ENCODE measurements around the gene KIAA1671.

The KIAA1671 gene

DNA sequence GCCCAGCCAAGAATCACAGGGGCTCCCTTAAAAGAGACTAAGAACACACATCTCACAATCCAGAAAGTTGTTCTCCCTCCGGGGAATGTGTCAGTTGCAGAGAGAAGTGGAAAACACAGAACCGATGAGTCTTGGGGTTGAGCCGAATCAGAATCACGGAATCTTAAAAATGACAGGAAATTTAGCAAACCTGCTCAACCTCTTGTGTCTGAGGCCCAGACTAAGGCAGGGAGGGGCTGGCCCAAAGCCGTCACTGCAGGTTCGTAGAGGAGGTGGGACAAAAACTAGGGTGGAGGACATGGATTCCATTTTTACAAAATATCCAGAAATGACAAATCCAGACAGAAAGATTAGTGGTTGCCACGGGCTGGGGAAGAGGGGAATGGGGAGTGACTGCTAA, 63.8 kb downstream of the KIAA1671 start:
- no peak for DNase-seq

GRCh38 chr22:25018009-25018408, 65.5 kb downstream of the KIAA1671 start:
- DNase-seq = no peak

DNA sequence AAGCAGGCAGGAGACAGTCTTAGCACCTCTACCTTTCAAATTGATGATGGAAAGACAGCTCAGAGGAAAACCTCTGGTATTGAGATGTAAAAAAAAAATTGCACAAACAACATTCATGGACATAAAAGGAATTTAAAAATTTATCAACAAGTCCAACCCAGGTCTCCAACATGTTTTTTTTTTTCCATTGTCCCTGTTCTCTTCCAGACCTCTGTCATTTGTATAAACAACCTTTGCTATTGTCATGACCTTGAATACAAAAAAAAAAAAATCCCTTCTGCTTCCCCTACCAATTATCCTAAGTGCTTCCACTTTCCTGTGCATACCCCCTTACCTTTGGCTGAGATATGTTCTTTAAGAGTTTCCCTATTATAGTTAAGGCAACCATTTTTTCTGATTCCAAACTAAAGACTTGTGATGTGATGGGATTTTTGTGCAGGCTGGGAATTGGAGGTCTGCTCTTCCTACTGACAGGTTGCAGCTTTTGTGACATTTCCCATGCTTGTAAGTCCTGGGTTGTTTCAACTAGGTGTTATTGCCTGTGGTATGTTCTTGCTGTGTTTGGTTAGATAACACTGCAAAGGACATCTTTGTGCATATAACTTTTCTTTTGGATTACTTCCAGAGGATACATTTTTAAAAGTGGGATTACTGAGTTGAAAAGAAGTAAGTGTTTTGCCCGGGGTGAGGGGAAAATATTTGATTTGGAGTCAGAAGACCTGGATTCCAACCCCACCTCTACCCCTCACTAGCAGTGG, 67.1 kb downstream of the KIAA1671 start:
- DNase-seq = no peak

GRCh38 chr22:25021409-25021808, 68.9 kb downstream of the KIAA1671 start:
- DNase-seq = no peak

DNA sequence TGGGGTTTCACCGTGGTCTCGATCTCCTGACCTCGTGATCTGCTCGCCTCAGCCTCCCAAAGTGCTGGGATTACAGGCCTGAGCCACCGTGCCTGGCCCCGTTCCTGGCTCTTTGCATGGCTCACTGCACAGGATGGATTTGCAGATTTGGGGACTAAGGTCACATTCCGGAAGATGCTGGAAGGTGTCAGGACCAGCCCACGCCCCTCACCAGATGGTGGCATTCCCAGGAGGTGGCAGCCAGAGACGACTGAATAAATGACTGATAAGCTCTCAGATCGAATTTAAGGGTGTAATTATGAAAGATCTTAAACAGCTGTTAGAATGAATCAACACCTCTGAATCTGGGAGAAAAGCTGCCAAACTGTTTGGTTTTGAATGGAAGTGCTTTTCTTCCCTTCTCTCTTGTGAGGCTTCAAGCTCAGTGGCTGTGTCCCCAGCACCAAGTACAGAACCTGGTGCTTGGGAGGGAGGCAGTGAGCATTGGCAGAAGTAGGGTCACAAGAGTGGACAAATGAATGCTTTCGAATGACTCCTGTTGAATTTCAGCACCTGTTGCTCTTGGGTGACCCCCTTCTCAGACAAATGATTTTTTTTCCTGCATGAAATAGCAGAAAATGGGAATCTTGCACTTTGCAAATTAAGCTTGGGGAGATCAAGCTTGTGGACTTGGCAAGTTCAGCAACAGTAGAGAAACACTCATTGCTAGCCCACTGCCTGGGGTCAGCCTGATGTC, 69.6 kb downstream of the KIAA1671 start:
- no peak for DNase-seq

DNA sequence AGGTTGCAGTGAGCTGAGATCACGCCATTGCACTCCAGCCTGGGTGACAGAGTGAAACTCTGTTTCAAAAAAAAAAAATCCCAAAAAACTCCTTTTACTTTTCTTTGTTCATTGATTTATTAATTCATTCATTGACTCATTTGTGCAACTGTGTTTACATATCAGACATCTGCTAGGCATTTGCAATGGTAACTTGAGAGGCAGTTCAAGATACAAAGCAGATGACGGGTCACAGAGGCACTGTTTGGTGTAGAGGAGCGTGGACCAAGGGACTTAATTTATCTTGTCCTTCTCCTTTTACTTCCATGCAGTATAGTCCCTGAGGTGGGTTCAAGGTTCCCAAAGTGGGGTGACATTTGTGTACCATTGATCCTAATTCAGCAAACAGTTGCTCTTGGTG, 71.4 kb downstream of the KIAA1671 start:
- DNase-seq = no peak

DNA sequence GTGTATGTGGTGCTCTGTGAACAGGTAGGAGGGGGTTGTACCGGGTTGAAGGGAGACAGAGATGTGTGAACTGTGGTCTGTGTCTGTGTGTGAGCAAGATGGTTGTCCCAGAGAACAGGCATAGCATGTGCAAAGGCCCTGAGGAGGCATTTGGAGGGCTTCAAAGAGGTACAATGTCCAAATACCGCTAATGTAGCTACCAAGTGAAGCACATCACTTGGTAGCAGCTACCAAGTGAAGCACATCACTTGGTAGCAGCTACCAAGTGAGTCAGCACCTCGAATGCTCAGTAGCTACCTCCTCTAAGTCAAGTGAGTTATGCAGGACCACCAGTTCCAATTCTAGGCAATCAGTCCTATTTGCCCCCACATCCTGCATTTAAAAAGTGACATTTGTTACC, 72.4 kb downstream of the KIAA1671 start:
- DNase-seq = no peak

GRCh38 chr22:25025491-25026400, 73.2 kb downstream of the KIAA1671 start:
- DNase-seq = no peak

- no peak for DNase-seq
Measured at GRCh38 chr22:25027043-25027906, 74.8 kb downstream of the KIAA1671 start.

- DNase-seq = no peak
Measured at GRCh38 chr22:25027959-25028840, 75.7 kb downstream of the KIAA1671 start.

GRCh38 chr22:25028841-25029141, 76.3 kb downstream of the KIAA1671 start:
- no peak for DNase-seq

DNA sequence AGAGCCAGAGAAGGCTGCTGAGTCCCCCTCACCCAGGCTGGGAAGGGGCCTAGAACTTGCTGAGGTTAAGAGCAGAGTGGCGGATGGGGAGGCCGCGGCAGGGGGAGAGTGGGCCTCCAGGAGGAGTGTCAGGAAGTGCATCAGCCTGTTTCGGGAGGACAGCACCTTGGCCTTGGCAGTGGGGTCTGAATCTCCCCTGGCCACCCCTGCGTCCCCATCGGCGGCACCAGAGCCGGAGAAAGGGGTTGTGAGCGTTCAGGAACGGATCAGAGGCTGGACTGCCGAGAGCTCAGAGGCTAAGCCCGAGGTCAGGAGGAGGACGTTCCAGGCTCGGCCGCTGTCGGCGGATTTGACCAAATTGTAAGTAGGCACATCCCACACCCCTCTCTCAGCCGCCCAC, 76.7 kb downstream of the KIAA1671 start:
- DNase-seq = no peak

- DNase-seq = no peak
Measured at GRCh38 chr22:25030636-25031035, 78.1 kb downstream of the KIAA1671 start.

DNA sequence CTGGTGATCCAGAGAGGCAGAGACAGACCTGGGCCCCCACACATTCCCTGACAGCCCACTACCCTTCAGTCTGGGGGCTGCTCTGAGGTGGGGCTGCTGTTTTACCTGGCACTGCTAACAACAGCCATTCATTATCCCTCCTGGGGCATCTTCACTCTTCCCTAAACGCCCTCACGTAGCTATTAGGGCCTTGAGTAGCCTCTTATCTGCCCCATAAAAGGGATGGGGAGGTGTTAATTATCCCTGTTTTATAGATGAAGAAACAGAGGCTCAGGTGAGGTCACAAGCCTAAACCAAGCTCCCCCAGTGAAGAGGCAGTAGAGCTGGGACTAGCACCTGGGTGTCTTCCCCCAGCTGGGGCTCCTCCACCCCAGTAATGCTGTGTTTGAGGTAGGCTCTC, 79.5 kb downstream of the KIAA1671 start:
- DNase-seq = no peak

- no peak for DNase-seq
Measured at GRCh38 chr22:25035715-25036114, 83.2 kb downstream of the KIAA1671 start.

DNA sequence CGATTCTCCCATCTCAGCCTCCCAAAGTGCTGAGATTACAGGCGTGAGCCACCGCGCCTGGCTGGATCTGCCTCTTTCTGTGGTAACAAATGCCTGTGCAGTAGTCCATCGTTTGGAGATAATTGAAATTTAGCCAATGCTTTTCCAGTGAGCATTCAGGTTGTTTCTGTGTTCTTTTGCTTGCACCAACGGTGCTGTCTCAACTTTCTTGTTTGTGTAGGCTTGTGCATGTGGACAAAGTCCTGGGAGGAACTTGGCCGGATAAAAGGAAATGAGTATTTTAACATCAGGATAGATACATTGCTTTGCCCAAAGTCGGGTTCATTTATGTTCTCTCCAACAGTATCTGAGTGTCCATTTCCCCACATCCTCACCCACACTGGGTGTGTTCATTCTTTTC, 85.7 kb downstream of the KIAA1671 start:
- DNase-seq = no peak

GRCh38 chr22:25038771-25039170, 86.3 kb downstream of the KIAA1671 start:
- no peak for DNase-seq

DNA sequence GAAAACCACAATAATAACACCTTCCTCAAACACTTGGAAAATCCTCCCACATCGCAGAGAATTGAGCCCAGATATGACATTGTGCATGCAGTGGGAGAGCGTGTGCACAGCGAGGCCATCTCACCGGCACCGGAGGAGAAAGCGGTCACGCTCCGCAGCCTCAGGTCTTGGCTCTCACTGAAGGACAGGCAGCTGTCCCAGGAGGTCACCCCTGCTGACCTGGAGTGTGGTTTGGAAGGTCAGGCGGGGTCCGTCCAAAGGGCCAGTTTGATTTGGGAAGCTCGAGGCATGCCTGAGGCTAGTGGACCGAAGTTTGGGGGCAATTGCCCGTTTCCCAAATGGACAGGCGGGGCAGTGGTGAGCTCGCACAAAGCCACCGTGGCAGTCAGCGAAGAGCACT, 86.7 kb downstream of the KIAA1671 start:
- DNase-seq = no peak

- DNase-seq = no peak
Measured at GRCh38 chr22:25039754-25040153, 87.2 kb downstream of the KIAA1671 start.

GRCh38 chr22:25045159-25045558, 92.6 kb downstream of the KIAA1671 start:
- no peak for DNase-seq

DNA sequence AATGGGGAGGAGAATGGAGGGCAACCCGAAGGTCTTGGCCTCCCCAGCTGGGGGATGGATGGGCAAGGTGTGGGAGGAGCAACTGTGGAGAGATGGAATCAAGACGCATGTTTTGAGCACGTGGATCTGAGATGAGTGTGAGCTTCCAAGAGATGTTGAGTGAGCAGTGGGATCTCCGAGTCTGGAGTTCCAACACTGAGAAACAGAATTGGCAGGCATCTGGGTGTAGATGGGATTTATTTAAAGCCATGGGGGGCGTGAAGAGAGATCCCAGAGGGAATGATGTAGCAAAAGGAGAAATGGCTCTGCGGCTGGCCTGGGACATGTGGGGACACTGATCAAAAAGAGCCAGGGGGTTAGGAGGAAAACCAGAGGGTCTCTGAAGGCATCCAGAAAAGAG, 95.6 kb downstream of the KIAA1671 start:
- no peak for DNase-seq
